Gastroesophageal sphincter (tissue), 4 donors: ENCODE measurements around the gene TBC1D8. TPM values are rescaled to one million over a fixed set of nuclear protein-coding genes. Genes with fewer than 3 reads are reported as not detected.

ENCODE experiments used
- ATAC-seq: fragments of 150-250 bp; one replicate; pipeline ENCODE4 v1.9.1; 2016; ENCODE audit warnings: mild to moderate bottlenecking, moderate library complexity
- H3K27ac ChIP-seq, 4 donors: fragments of 200-600 bp; sonication (generic) in 3 of 4; 1 replicate in 3 of 4; 2 replicates in 1 of 4; pipeline ENCODE4 v1.5.1; 2016 to 2019
- H3K27me3 ChIP-seq: fragments of 200-600 bp; sonication (generic); one replicate; pipeline ENCODE4 v1.5.1; 2019
- H3K36me3 ChIP-seq, 2 donors: fragments of 200-600 bp; sonication (generic); one replicate each; pipeline ENCODE4 v1.5.1; 2019; ENCODE audit warnings: control low read depth in 1 of 2
- H3K4me1 ChIP-seq, 3 donors: fragments of 200-600 bp; sonication (generic); 1 replicate in 2 of 3; 2 replicates in 1 of 3; pipeline ENCODE4 v1.5.1; 2016 to 2019; ENCODE audit warnings: control low read depth in 2 of 3
- H3K4me3 ChIP-seq, 2 donors: fragments of 200-600 bp; sonication (generic); one replicate each; pipeline ENCODE4 v1.5.1; 2019; ENCODE audit warnings: mild to moderate bottlenecking in 1 of 2, moderate library complexity in 1 of 2
- H3K9me3 ChIP-seq, 3 donors: fragments of 200-600 bp; sonication (generic); one replicate each; pipeline ENCODE4 v1.5.1; 2017 to 2019; ENCODE audit warnings: control low read depth in 2 of 3
- CTCF ChIP-seq, 4 experiments: fragments of 200-600 bp in 2 of 4; fragments of 450-650 bp in 2 of 4; sonication (generic) in 1 of 4; IDR thresholded peaks; one replicate each; pipeline ENCODE4 v1.5.1; 2017 to 2019; ENCODE audit warnings: antibody characterized with exemption in 4 of 4, mild to moderate bottlenecking in 2 of 4, moderate library complexity in 2 of 4
- EP300 ChIP-seq: sonication (generic); formaldehyde crosslinking; IDR thresholded peaks from one replicate; pipeline ENCODE4 v1.6.1; 2017; ENCODE audit warnings: antibody characterized with exemption, mild to moderate bottlenecking
- POLR2A ChIP-seq, 2 donors: fragments of 450-650 bp; IDR thresholded peaks; one replicate each; pipeline ENCODE4 v1.6.1; 2017; ENCODE audit warnings: antibody characterized with exemption in 2 of 2, mild to moderate bottlenecking in 2 of 2, moderate library complexity in 1 of 2
- POLR2AphosphoS5 ChIP-seq: sonication (generic); formaldehyde crosslinking; IDR thresholded peaks from one replicate; pipeline ENCODE4 v1.6.1; 2017; ENCODE audit warnings: antibody characterized with exemption
- WGBS, 2 donors: methylation state at CpG; one replicate each; pipeline ENCODE4 v1.1.5; 2018; ENCODE audit warnings: low coverage in 1 of 2; 5-methylcytosine and 5-hydroxymethylcytosine counted together
- total RNA-seq, 4 donors: library from RNA; depleted of rRNA; stranded (reverse); fragments of >200 nt; gene quantifications; one replicate each; pipeline ENCODE4 v1.1.0, GENCODE V29; 2016

TBC1D8 gene
- total RNA-seq, 4 donors from 2014 or later = 14.9 to 45.5 (median 32.6) TPM

- H3K4me3 ChIP-seq = no peak overlapping the region
- 80 to 94% methylated on average over 6 to 15 of the region's 28 CpGs for WGBS, 2 donors
- no peaks in the 10 kb centered on the region for H3K9me3 ChIP-seq
- no peak for TF ChIP-seq POLR2A (IDR thresholded peaks at IDR 0.05)
- no peak for TF ChIP-seq POLR2AphosphoS5
- no peak for TF ChIP-seq CTCF (IDR thresholded peaks at IDR 0.05)
- no peak for TF ChIP-seq EP300
- H3K36me3 ChIP-seq = peaks cover 0 to 73% of the 10 kb centered on the region in 2 donors
- ATAC-seq = no peak
- H3K4me1 ChIP-seq = no peaks in the 10 kb centered on the region
- H3K27ac ChIP-seq = no peak overlapping the region
- no peaks in the 10 kb centered on the region for H3K27me3 ChIP-seq
These were observed 182.7 kb downstream of the TBC1D8 start for GRCh38 chr2:100968146-100969145.

GRCh38 chr2:100967716-100968115, 183.5 kb downstream of the TBC1D8 start:
- no peaks in the 10 kb centered on the region for H3K4me1 ChIP-seq
- H3K9me3 ChIP-seq = no peaks in the 10 kb centered on the region
- 83 to 88% methylated on average over 4 to 8 of the region's 8 CpGs for WGBS, 2 donors
- TF ChIP-seq POLR2A (IDR thresholded peaks at IDR 0.05) (no peak), EP300 (no peak), CTCF (IDR thresholded peaks at IDR 0.05) (no peak), POLR2AphosphoS5 (no peak)
- peaks cover 0 to 65% of the 10 kb centered on the region in 2 donors for H3K36me3 ChIP-seq
- no peak overlapping the region for H3K4me3 ChIP-seq
- ATAC-seq = no peak
- H3K27ac ChIP-seq = no peak overlapping the region
- no peaks in the 10 kb centered on the region for H3K27me3 ChIP-seq

GRCh38 chr2:100965596-100965995, 185.6 kb downstream of the TBC1D8 start:
- Histone ChIP-seq H3K9me3 (no peaks in the 10 kb centered on the region), H3K4me3 (no peak overlapping the region), H3K27ac (no peak overlapping the region), H3K36me3 (peaks cover 0 to 44% of the 10 kb centered on the region in 2 donors), H3K27me3 (no peaks in the 10 kb centered on the region), H3K4me1 (no peaks in the 10 kb centered on the region)
- WGBS, 2 donors = 87 to 92% methylated on average over 2 to 3 of the region's 5 CpGs
- no peak for ATAC-seq
- TF ChIP-seq POLR2A (IDR thresholded peaks at IDR 0.05) = no peak
- no peak for TF ChIP-seq CTCF (IDR thresholded peaks at IDR 0.05)
- TF ChIP-seq EP300 = no peak

- Histone ChIP-seq H3K9me3 (no peaks in the 10 kb centered on the region), H3K27ac (no peak overlapping the region), H3K4me1 (peaks cover 0 to under 1% (median 0%) of the 10 kb centered on the region in 3 donors), H3K4me3 (no peak overlapping the region), H3K36me3 (peaks cover 0 to 38% of the 10 kb centered on the region in 2 donors), H3K27me3 (no peaks in the 10 kb centered on the region)
- no peak for ATAC-seq
- 76 to 79% methylated on average over 8 of the region's 11 CpGs for WGBS, 2 donors
- TF ChIP-seq POLR2AphosphoS5 = no peak
- TF ChIP-seq POLR2A (IDR thresholded peaks at IDR 0.05) = no peak
- TF ChIP-seq EP300 = no peak
- TF ChIP-seq CTCF (IDR thresholded peaks at IDR 0.05) = no peak
These were observed 186.5 kb downstream of the TBC1D8 start for GRCh38 chr2:100964681-100965169.
